ENCODE measurements around the gene PAPPA. TPM values are rescaled to one million over a fixed set of nuclear protein-coding genes. Genes with fewer than 3 reads are reported as not detected.

Gene PAPPA
- total RNA-seq, 1 donor from 2014 or later: 0.72 TPM

- H3K27ac Mint-ChIP-seq (ENCODE audit: unreplicated experiment): no peak overlapping the region
- no peak for TF ChIP-seq CTCF (conservative IDR thresholded peaks at IDR 0.05)
- no peaks in the 10 kb centered on the region for H3K9me3 Mint-ChIP-seq
- H3K36me3 Mint-ChIP-seq (ENCODE audit: low read depth): no peaks in the 10 kb centered on the region
- H3K27me3 Mint-ChIP-seq (ENCODE audit: low read depth): peaks cover 50% of the 10 kb centered on the region
- no peak for DNase-seq (ENCODE audit: low read depth, low spot score)
- H3K4me3 Mint-ChIP-seq: no peak overlapping the region
- H3K4me1 Mint-ChIP-seq: peaks cover 15% of the 10 kb centered on the region
Measured at GRCh38 chr9:116344416-116344815, 190.8 kb downstream of the PAPPA start.

- Mint-ChIP-seq H3K4me1 (peaks cover 10% of the 10 kb centered on the region), H3K27ac (ENCODE audit: unreplicated experiment) (no peak overlapping the region), H3K27me3 (ENCODE audit: low read depth) (peaks cover 45% of the 10 kb centered on the region), H3K9me3 (no peaks in the 10 kb centered on the region), H3K36me3 (ENCODE audit: low read depth) (no peaks in the 10 kb centered on the region), H3K4me3 (no peak overlapping the region)
- TF ChIP-seq CTCF (conservative IDR thresholded peaks at IDR 0.05): no peak
- no peak for DNase-seq (ENCODE audit: low read depth, low spot score)
Measured at GRCh38 chr9:116345393-116345792, 191.8 kb downstream of the PAPPA start.

- Mint-ChIP-seq H3K36me3 (ENCODE audit: low read depth) (no peaks in the 10 kb centered on the region), H3K27ac (ENCODE audit: unreplicated experiment) (no peak overlapping the region), H3K4me3 (no peak overlapping the region), H3K9me3 (no peaks in the 10 kb centered on the region), H3K27me3 (ENCODE audit: low read depth) (peaks cover 41% of the 10 kb centered on the region), H3K4me1 (peaks cover 10% of the 10 kb centered on the region)
- TF ChIP-seq CTCF (conservative IDR thresholded peaks at IDR 0.05): no peak
- no peak for DNase-seq (ENCODE audit: low read depth, low spot score)
Measured at GRCh38 chr9:116345817-116346216, 192.2 kb downstream of the PAPPA start.

GRCh38 chr9:116349684-116350083 lies 196.1 kb downstream of the PAPPA start:
- Mint-ChIP-seq H3K27ac (ENCODE audit: unreplicated experiment) (no peak overlapping the region), H3K4me3 (no peak overlapping the region), H3K4me1 (no peaks in the 10 kb centered on the region), H3K27me3 (ENCODE audit: low read depth) (peaks cover 28% of the 10 kb centered on the region), H3K9me3 (no peaks in the 10 kb centered on the region), H3K36me3 (ENCODE audit: low read depth) (no peaks in the 10 kb centered on the region)
- no peak for TF ChIP-seq CTCF (conservative IDR thresholded peaks at IDR 0.05)
- DNase-seq (ENCODE audit: low read depth, low spot score): no peak

- no peak for DNase-seq (ENCODE audit: low read depth, low spot score)
- H3K27ac Mint-ChIP-seq (ENCODE audit: unreplicated experiment): no peak overlapping the region
- no peak overlapping the region for H3K4me3 Mint-ChIP-seq
- H3K27me3 Mint-ChIP-seq (ENCODE audit: low read depth): peaks cover 27% of the 10 kb centered on the region
- no peaks in the 10 kb centered on the region for H3K36me3 Mint-ChIP-seq (ENCODE audit: low read depth)
- H3K4me1 Mint-ChIP-seq: no peaks in the 10 kb centered on the region
- no peak for TF ChIP-seq CTCF (conservative IDR thresholded peaks at IDR 0.05)
- H3K9me3 Mint-ChIP-seq: no peaks in the 10 kb centered on the region
Measured at GRCh38 chr9:116350213-116350612, 196.6 kb downstream of the PAPPA start.

GRCh38 chr9:116352958-116353357 lies 199.4 kb downstream of the PAPPA start:
- no peak overlapping the region for H3K27ac Mint-ChIP-seq (ENCODE audit: unreplicated experiment)
- no peak for TF ChIP-seq CTCF (conservative IDR thresholded peaks at IDR 0.05)
- DNase-seq (ENCODE audit: low read depth, low spot score): no peak
- no peaks in the 10 kb centered on the region for H3K36me3 Mint-ChIP-seq (ENCODE audit: low read depth)
- no peak overlapping the region for H3K4me3 Mint-ChIP-seq
- H3K4me1 Mint-ChIP-seq: no peaks in the 10 kb centered on the region
- H3K27me3 Mint-ChIP-seq (ENCODE audit: low read depth): peaks cover 24% of the 10 kb centered on the region
- no peaks in the 10 kb centered on the region for H3K9me3 Mint-ChIP-seq

Measured in neural crest cell (in vitro differentiated cells).